Left lung (tissue), 10 donors: ENCODE measurements around the gene CCDC9. TPM values are rescaled to one million over a fixed set of nuclear protein-coding genes. Genes with fewer than 3 reads are reported as not detected.

Experiments used
- ATAC-seq: fragments of 200-7000 bp; cut with Tn5 transposase; one replicate; pipeline ENCODE4 v1.9.1; 2020; ENCODE audit warnings: moderate library complexity
- DNase-seq, 4 donors: peaks; one replicate each; pipeline ENCODE4 v3.0.0-alpha.2; 2013 to 2020
- H3K27ac ChIP-seq, 2 donors: fragments of 200-600 bp; sonication (generic) in 1 of 2; one replicate each; pipeline versions ENCODE4 v1.5.0 to v1.8.0; 2020 to 2021
- H3K27me3 ChIP-seq, 2 donors: fragments of 200-600 bp; sonication (generic) in 1 of 2; one replicate each; pipeline versions ENCODE4 v1.5.0 to v1.8.0; 2020 to 2021
- H3K36me3 ChIP-seq, 2 donors: fragments of 200-600 bp; sonication (generic) in 1 of 2; one replicate each; pipeline versions ENCODE4 v1.5.0 to v1.8.0; 2020 to 2021
- H3K4me1 ChIP-seq, 2 donors: fragments of 200-600 bp; one replicate each; pipeline ENCODE4 v1.8.0; 2021
- H3K4me3 ChIP-seq, 2 donors: fragments of 200-600 bp; sonication (generic) in 1 of 2; one replicate each; pipeline versions ENCODE4 v1.5.0 to v1.8.0; 2020 to 2021; ENCODE audit warnings: mild to moderate bottlenecking in 1 of 2
- H3K9me3 ChIP-seq, 2 donors: fragments of 200-600 bp; sonication (generic) in 1 of 2; one replicate each; pipeline versions ENCODE4 v1.5.0 to v1.8.0; 2020 to 2021
- intact Hi-C, 2 donors: fragments of 100-400 bp; cut with DNase I; formaldehyde crosslinking; loops; one replicate each; pipeline versions ENCODE4 v1.11.2 to v1.14.2; 2022
- polyA plus RNA-seq, 6 donors: library from polyadenylated mRNA; unstranded; fragments of 120-200 nt; gene quantifications; one replicate each; pipeline ENCODE4 v1.2.1, GENCODE V29; 2013; ENCODE audit not compliant: insufficient read length in 6 of 6
- total RNA-seq, 2 donors: library from RNA; stranded (reverse); fragmentation: NEBNext Ultra II Directional; extraction: Animal tissue kit (Norgen Biotek cat#: 25700); gene quantifications; one replicate each; pipeline ENCODE4 v1.2.1, GENCODE V29; 2021
- TF ChIP-seq, protein P1 (sequence below), 2 donors: fragments of 200-600 bp; sonication (generic) in 1 of 2; IDR thresholded peaks; one replicate each; pipeline versions ENCODE4 v1.5.0 to v1.8.0; 2021; ENCODE audit warnings: antibody characterized with exemption in 2 of 2
- donor health status: DM: no; HTN: yes; CAD: no.
- donor health status: DM: no; HTN: no; CAD: no.

CCDC9 gene
- total and polyA plus RNA-seq, 8 donors, result 24.7 to 35.8 (median 28.6) TPM

- intact Hi-C loops, result no loop called here
- H3K4me3 ChIP-seq, result peak overlapping the region in 1 of 2 donors; percentile 98
- ATAC-seq (no peak), DNase-seq (no peak)
- TF ChIP-seq, protein P1, sequence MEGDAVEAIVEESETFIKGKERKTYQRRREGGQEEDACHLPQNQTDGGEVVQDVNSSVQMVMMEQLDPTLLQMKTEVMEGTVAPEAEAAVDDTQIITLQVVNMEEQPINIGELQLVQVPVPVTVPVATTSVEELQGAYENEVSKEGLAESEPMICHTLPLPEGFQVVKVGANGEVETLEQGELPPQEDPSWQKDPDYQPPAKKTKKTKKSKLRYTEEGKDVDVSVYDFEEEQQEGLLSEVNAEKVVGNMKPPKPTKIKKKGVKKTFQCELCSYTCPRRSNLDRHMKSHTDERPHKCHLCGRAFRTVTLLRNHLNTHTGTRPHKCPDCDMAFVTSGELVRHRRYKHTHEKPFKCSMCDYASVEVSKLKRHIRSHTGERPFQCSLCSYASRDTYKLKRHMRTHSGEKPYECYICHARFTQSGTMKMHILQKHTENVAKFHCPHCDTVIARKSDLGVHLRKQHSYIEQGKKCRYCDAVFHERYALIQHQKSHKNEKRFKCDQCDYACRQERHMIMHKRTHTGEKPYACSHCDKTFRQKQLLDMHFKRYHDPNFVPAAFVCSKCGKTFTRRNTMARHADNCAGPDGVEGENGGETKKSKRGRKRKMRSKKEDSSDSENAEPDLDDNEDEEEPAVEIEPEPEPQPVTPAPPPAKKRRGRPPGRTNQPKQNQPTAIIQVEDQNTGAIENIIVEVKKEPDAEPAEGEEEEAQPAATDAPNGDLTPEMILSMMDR (IDR thresholded peaks at IDR 0.05), result no peak
- H3K4me1 ChIP-seq, result peaks cover 4 to 48% of the 10 kb centered on the region in 2 donors
- no peaks in the 10 kb centered on the region for H3K9me3 ChIP-seq
- H3K27ac ChIP-seq, result peak overlapping the region in 1 of 2 donors; percentile 55
- no peaks in the 10 kb centered on the region for H3K36me3 ChIP-seq
- peaks cover 0 to 8% of the 10 kb centered on the region in 2 donors for H3K27me3 ChIP-seq
Measured at GRCh38 chr19:47232422-47233211, 23.7 kb upstream of the CCDC9 start.

DNA sequence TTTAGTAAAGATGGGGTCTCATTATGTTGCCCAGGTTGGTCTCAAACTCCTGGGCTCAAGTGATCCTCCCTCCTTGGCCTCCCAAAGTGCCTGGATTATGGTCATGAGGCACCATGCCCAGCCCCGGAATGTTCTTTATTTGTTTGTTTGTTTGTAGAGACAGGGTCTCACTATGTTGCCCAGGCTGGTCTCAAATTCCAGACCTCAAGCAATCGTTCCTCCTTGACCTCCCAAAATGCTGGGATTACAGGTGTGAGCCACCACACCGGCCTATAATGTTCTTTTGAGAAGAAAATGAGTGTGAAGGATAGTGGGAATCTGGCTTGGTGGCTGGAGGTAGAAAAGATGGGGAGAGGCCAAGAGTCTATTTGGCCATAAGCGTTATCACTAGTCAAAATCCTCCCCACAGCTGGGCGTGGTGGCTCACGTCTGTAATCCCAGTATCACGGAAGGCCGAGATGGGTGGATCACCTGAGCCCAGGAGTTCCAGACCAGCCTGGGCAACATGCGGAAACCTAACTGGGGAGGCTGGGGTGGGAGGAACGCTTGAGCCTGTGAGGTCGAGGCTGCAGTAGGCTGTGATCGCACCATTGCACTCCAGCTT lies 20.2 kb upstream of the CCDC9 start:
- TF ChIP-seq, protein P1 (IDR thresholded peaks at IDR 0.05), result no peak
- no peak overlapping the region for H3K27ac ChIP-seq
- H3K9me3 ChIP-seq, result no peaks in the 10 kb centered on the region
- ATAC-seq, result no peak
- peaks cover 3 to 42% of the 10 kb centered on the region in 2 donors for H3K4me1 ChIP-seq
- no peak overlapping the region for H3K4me3 ChIP-seq
- H3K27me3 ChIP-seq, result peaks cover 13 to 38% of the 10 kb centered on the region in 2 donors
- intact Hi-C loops, result no loop called here
- H3K36me3 ChIP-seq, result no peaks in the 10 kb centered on the region
- no peak for DNase-seq

DNA sequence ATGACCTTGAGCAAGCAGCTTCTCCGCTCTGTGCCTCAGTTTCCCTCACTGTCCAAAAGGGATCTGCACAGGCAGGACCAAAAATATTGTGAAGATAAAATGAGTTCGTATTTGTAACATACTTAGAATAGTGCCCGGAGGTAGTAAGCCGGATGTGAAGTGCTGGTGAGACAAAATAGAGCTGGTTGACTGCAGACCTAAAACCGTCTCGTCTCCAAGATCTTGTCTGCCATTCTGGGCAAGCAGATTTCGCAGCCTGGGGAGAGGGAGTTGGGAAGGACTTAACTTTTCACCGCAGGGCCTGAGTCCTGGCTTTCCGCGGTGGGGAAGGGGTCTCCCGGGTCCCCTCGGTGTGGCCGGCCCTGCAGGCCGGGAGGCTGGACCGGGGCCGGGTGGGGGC lies 17.2 kb upstream of the CCDC9 start:
- DNase-seq (no peak), ATAC-seq (no peak)
- Histone ChIP-seq H3K9me3 (no peaks in the 10 kb centered on the region), H3K36me3 (no peaks in the 10 kb centered on the region), H3K27ac (no peak overlapping the region), H3K4me3 (no peak overlapping the region), H3K27me3 (peaks cover 13 to 52% of the 10 kb centered on the region in 2 donors), H3K4me1 (peaks cover 5 to 46% of the 10 kb centered on the region in 2 donors)
- intact Hi-C loops, result no loop called here
- TF ChIP-seq, protein P1 (IDR thresholded peaks at IDR 0.05), result no peak

DNA sequence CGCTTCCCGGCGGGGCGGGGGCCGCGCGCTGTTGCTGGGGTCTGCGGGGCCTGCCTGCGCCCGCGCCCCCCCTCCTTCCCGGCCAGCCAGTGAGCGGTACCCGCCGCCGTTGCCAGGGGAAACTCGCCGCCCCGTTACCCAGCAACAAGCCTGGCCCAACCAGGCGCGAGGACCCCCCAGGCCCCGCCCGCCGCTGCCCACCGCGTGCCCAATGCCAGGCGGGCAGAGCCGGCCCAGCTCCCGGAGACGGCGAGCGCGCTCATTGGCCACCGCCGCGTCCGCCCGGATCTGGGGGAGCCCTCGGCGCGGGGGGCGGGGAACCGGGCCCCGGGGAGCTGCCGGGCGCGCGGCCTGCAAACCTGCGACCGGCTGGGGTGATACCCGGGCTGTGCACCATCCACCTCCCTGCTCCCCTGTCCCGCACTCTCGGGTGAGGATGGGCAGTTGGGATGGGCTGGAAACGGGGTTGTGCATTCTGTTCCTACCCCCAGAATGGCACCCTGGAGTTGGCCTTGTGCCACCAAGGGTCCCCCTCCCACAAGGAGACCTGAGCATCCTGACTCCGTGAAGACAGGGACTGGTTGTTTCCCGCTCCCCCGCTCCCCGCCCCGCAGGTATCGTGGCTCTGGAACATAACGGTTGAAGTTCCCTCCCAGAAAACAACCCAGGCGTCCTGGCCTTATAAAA lies 16.6 kb upstream of the CCDC9 start:
- TF ChIP-seq, protein P1 (IDR thresholded peaks at IDR 0.05), result no peak
- intact Hi-C loops, result loop anchor here in 1 of 2 donors (5.0 kb wide), 1 partner anchor 92 kb away; no protein-coding TSS in a partner anchor
- ATAC-seq, result no peak
- peaks cover 13 to 52% of the 10 kb centered on the region in 2 donors for H3K27me3 ChIP-seq
- H3K9me3 ChIP-seq, result no peaks in the 10 kb centered on the region
- H3K36me3 ChIP-seq, result no peaks in the 10 kb centered on the region
- no peak overlapping the region for H3K27ac ChIP-seq
- H3K4me1 ChIP-seq, result peaks cover 5 to 52% of the 10 kb centered on the region in 2 donors
- no peak overlapping the region for H3K4me3 ChIP-seq
- DNase-seq, result peak in 1 of 4 donors; percentile 83

DNA sequence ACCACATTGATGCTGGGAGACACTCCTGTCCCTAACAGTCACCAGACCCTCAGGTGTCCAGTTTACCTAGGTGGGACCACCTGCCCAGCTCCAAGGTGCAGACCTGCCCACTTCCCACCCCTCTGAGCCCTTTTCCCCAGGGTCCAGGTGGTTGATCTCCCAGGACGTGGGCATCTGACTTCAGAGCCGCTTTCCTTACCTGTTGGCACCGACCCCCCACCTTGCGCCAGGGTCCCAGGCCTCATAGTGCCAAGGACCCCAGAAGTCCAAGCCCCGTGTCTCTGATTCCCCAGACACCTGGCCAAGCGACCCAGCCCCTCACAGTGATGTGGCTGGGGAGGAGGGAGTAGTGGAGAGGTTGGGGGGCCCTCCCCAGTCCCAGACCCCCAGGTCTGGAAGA lies 15.8 kb upstream of the CCDC9 start:
- intact Hi-C loops, result loop anchor here in 1 of 2 donors (5.0 kb wide), 1 partner anchor 93 kb away; no protein-coding TSS in a partner anchor
- ATAC-seq, result no peak
- H3K4me3 ChIP-seq, result no peak overlapping the region

More for the DNA sequence above, 15.8 kb upstream of the CCDC9 start:
- TF ChIP-seq, protein P1 (IDR thresholded peaks at IDR 0.05), result no peak
- H3K36me3 ChIP-seq, result no peaks in the 10 kb centered on the region
- no peak overlapping the region for H3K27ac ChIP-seq
- peaks cover 5 to 53% of the 10 kb centered on the region in 2 donors for H3K4me1 ChIP-seq
- H3K9me3 ChIP-seq, result no peaks in the 10 kb centered on the region
- no peak for DNase-seq
- peaks cover 13 to 52% of the 10 kb centered on the region in 2 donors for H3K27me3 ChIP-seq
